ENCODE measurements around the gene FAM83B.
A peak's percentile ranks its signal among the peaks of the same experiment; 100 is the strongest.
"Not testable (repeated sequence)": the region's sequence is repeated elsewhere in the genome, so short reads cannot be mapped to it uniquely, and the experiment has no call there.

The FAM83B gene, protein sequence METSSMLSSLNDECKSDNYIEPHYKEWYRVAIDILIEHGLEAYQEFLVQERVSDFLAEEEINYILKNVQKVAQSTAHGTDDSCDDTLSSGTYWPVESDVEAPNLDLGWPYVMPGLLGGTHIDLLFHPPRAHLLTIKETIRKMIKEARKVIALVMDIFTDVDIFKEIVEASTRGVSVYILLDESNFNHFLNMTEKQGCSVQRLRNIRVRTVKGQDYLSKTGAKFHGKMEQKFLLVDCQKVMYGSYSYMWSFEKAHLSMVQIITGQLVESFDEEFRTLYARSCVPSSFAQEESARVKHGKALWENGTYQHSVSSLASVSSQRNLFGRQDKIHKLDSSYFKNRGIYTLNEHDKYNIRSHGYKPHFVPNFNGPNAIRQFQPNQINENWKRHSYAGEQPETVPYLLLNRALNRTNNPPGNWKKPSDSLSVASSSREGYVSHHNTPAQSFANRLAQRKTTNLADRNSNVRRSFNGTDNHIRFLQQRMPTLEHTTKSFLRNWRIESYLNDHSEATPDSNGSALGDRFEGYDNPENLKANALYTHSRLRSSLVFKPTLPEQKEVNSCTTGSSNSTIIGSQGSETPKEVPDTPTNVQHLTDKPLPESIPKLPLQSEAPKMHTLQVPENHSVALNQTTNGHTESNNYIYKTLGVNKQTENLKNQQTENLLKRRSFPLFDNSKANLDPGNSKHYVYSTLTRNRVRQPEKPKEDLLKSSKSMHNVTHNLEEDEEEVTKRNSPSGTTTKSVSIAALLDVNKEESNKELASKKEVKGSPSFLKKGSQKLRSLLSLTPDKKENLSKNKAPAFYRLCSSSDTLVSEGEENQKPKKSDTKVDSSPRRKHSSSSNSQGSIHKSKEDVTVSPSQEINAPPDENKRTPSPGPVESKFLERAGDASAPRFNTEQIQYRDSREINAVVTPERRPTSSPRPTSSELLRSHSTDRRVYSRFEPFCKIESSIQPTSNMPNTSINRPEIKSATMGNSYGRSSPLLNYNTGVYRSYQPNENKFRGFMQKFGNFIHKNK

GRCh38 chr6:54846243-54846856 lies at the start of gene FAM83B:
Gene FAM83B (plus strand): TSS chr6:54846771. CDS start chr6:54870247, 23,476 bp downstream.
- DNase-seq, result peak; percentile 62

DNA sequence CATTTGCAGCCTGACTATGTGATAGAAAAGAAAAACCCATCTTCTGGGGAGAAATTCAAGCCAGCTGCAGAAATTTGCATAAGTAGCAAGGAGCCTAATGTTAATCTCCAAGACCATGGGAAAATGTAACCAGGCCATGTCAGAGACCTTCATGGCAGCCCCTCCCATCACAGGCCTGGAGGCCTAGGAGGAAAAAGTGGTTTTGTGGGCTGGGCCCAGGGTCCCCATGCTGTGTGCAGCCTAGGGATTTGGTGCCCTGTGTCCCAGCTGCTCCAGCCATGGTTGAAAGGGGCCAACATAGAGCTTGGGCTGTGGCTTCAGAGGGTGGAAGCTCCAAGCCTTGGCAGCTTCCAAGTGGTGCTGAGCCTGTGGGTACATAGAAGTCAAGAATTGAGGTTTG lies 49.7 kb upstream of the FAM83B start:
- not testable (repeated sequence) for DNase-seq

DNA sequence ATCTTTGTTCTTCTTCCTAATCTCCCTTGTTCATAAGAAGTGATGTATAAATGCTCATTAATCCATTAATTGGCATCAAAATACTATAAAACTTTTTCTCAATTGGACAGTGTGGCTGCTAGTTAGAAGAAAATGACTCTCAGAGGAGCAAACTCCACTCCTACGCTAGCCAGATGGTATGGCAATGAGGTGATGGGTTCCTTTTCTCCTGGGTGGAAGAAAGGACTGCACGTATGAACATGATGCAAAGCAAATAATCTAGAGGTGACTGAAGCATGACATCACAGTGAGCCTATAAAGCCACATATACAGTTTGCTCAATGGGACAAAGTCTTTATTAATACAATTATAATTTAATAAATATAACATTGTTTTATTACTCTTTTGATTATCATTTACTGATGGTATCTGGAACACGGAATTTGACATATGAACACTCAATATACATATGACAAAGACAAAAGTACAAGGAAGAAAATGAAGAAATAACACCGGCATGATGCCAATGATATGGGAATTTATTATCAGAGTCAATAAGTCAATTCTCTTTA lies 46.4 kb upstream of the FAM83B start:
- DNase-seq, result no peak

- no peak for DNase-seq
These were observed 45.3 kb upstream of the FAM83B start for GRCh38 chr6:54801244-54801643.

DNA sequence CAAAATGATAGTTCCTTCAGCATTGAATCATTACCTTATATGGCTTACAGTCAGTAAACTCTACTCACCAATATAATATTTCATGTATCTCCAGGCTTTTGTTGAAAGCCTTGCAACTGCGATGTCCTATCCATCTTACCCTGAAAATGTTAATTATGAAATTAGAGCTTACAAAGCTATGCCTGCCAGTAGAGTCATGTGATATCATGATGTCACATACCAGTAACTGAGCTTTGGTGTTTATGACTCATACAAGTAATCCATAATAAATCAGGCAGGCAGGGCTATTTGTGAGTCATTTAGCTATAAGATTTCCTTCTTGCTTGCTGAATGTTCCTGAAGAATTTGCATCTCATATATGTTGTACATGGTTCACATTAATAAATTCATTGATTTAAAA lies 44.9 kb upstream of the FAM83B start:
- no peak for DNase-seq

DNA sequence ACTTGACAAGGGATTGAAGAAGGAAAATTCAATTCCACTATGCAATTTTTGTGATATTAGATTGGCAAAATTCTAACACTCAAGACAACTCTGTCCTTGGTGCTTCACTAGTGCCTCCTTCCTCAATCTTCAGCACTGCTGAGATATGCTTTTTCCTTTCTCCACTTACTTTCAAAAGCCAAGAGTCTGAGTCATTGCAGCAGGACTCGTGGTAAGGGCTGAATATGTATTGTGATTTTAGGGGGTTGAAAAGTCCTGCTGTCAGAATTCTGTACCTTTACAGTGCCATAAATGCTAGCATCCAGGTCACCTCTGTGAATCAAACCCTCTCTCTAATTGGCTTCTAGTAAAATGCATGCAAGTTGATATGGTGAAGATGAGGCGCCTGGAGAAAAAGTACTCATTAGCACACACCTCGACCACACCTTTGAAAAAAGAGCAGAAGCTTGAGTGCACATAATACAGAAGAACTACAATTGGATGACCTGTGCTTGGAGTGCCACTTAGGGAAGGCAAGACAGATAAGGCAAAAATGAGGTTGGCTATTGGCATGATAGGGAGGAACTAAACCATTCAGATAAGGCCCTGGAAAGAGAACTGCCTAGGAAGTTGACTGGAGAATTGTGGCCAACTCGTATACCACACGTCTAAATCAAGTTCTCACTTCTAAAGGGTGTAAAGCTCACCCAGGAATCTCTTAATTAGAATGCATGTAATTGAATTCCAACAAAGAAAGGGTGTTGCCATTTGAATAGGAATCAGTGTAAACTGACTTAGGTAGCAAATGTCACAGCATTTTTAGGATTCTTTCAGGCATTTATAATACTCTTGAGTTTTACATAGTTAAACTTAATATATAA lies 43.6 kb upstream of the FAM83B start:
- DNase-seq, result no peak

GRCh38 chr6:54805077-54805476 lies 41.5 kb upstream of the FAM83B start:
- no peak for DNase-seq

GRCh38 chr6:54810147-54810546 lies 36.4 kb upstream of the FAM83B start:
- DNase-seq, result no peak

- DNase-seq, result peak; percentile 95
These were observed 32.7 kb upstream of the FAM83B start for GRCh38 chr6:54813892-54814291.

GRCh38 chr6:54817236-54817635 lies 29.3 kb upstream of the FAM83B start:
- no peak for DNase-seq

DNA sequence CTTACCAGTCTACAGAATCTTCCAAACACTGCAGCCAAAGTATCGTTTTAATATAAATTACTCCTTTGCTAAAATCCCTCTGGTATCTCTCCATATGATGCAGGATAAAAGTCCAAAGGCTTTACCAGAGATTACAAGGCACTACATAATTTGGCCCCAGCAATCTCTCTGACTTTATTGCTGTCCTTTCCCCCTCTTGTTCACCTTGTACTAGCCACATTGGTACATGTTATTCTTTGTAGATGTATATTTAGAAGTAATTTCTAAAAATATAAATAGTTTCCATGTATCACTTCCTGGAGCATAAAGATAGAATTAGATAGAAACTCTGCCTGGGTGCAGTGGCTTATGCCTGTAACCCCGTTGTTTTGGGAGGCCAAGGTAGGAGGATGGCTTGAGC lies 28.7 kb upstream of the FAM83B start:
- no peak for DNase-seq

DNA sequence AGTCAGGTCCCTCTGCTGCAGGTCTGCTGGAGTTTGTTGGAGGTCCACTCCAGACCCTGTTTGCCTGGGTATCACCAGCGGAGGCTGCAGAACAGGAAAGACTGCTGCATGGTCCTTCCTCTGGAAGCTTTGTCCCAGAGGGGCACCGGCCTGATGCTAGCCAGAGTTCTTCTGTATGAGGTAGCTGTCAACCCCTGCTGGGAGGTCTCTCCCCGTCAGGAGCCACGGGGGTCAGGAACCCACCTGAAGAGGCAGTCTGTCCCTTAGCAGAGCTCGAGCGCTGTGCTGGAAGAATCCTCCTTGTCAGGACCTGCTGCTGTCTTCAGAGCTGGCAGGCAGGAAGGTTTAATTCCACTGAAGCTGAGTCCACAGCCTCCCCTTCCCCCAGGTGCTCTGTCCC lies 22.3 kb upstream of the FAM83B start:
- not testable (repeated sequence) for DNase-seq

- DNase-seq, result no peak
These were observed 19.6 kb upstream of the FAM83B start for GRCh38 chr6:54827010-54827409.

- DNase-seq, result no peak
These were observed 16.4 kb upstream of the FAM83B start for GRCh38 chr6:54830216-54830615.

GRCh38 chr6:54835176-54835575 lies 11.4 kb upstream of the FAM83B start:
- DNase-seq, result no peak

DNA sequence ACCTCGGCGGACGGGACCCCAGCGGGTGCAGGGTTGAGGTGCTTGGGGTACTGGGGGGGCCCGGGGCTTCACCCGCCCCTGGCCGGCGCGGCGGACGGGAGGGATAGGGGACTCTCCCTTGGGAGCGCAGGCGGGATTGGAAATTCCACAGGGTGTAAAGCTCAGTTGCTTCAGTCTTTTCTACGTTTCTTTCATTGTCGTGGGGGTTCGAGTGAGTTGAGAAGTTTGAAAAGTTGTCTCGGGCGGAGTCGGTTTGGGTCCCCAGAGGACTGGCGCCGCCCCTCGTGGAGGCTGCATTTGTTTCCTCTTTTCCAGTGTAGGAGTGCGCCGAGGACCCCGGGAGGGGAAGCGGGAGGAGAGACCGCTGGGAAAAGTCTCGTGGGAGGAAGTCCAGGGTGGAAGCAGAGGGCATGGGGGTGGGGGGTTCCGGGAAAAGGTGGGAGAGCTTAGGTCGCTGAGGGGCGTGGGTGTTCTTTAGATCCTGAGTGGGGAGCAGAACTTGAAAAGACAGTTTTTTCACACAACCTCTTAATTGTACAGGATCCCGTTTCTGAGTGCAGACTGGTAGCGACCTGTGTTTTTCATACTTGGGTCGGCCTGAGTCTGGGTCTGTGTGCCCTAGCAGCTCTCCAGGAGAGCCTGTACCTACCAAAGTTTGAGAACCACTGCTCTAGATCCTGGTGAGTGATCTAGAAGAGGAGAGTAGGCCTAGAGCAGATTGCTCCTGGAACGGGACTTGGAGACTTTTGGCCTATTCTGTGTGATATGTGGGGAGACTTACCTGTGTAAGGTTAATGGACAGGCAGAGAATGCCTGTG lies 495 bp downstream of the FAM83B start:
- DNase-seq, result no peak

GRCh38 chr6:54847799-54848597 lies 1.4 kb downstream of the FAM83B start:
- DNase-seq, result no peak

DNA sequence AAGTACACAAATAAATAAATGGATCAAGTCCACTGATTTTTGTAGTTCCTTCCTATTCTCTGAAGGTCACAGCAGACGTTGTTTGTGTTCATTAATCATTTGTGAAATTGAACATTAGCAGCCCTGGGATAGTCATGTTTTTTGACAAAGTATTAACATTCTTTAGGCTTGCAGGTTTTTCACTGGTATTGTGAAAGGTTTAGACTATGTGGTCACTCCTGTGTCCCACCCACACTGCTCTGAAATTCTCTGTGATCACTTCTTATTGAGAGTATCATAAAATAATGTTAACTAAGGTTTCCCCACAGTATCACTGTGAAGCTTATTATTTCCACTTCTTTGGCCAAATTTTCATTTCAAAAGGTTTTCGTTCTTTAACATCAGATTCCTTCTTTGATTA lies 3.5 kb downstream of the FAM83B start:
- DNase-seq, result no peak

DNA sequence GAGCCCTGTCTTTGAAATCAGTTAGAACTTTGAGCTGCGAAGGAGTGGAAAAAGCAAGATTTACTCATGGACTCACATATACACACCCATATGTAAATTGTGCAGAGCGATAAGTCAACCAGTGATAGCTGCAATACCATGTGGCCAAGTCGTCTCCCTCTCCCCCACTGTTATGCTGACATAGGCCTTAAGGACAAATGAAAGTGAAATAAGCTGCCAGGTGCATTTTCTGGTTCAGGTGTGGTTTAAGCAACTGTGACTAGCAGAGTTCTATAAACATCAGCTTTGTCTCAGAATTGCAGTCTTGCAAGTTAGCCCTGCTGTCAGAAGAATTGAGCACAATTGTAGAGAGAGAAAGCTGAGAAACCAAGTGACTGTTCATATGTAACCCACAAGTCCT lies 9.6 kb downstream of the FAM83B start:
- no peak for DNase-seq

GRCh38 chr6:54860132-54860531 lies 13.6 kb downstream of the FAM83B start:
- no peak for DNase-seq

Measured in NCI-H1105 (cell line).